H9 (cell line): ENCODE measurements around the gene ESPNL. TPM values are rescaled to one million over a fixed set of nuclear protein-coding genes. Genes with fewer than 3 reads are reported as not detected.

Experiments used
- DNase-seq: peaks from one replicate; pipeline ENCODE4 v3.0.0-alpha.2; 2017
- H2AFZ ChIP-seq: one replicate; pipeline ENCODE4 v1.6.1; 2013; ENCODE audit warnings: mild to moderate bottlenecking, low read length, control low read depth, moderate library complexity
- H2AK5ac ChIP-seq: 2 replicates; pipeline ENCODE4 v1.6.1; 2013; ENCODE audit warnings: low read length, control low read depth, mixed read lengths; ENCODE audit not compliant: insufficient read length
- H2BK120ac ChIP-seq: one replicate; pipeline ENCODE4 v1.6.1; 2013; ENCODE audit warnings: low read depth, mild to moderate bottlenecking, low read length, control low read depth, inconsistent platforms; ENCODE audit not compliant: poor library complexity, severe bottlenecking
- H2BK12ac ChIP-seq: 2 replicates; pipeline ENCODE4 v1.6.1; 2013; ENCODE audit warnings: low read length, control low read depth, mixed read lengths, low read depth; ENCODE audit not compliant: insufficient read length
- H2BK15ac ChIP-seq: 2 replicates; pipeline ENCODE4 v1.6.1; 2013; ENCODE audit warnings: low read depth, low read length, control low read depth
- H2BK20ac ChIP-seq: one replicate; pipeline ENCODE4 v1.6.1; 2013; ENCODE audit warnings: low read depth, mild to moderate bottlenecking, low read length, control low read depth, inconsistent platforms; ENCODE audit not compliant: poor library complexity, severe bottlenecking
- H2BK5ac ChIP-seq: 2 replicates; pipeline ENCODE4 v1.6.1; 2013; ENCODE audit warnings: low read length, control low read depth, mixed read lengths; ENCODE audit not compliant: insufficient read length
- H3K14ac ChIP-seq: 2 replicates; pipeline ENCODE4 v1.6.1; 2013; ENCODE audit warnings: low read length, control low read depth; ENCODE audit not compliant: insufficient read depth
- H3K18ac ChIP-seq: 2 replicates; pipeline ENCODE4 v1.6.1; 2013; ENCODE audit warnings: low read depth, mild to moderate bottlenecking, mixed read lengths, low read length, control low read depth; ENCODE audit not compliant: insufficient read length
- H3K23ac ChIP-seq: 2 replicates; pipeline ENCODE4 v1.6.1; 2013; ENCODE audit warnings: low read length, control low read depth, mixed read lengths, low read depth; ENCODE audit not compliant: insufficient read length
- H3K23me2 ChIP-seq: 2 replicates; pipeline ENCODE4 v1.6.1; 2013; ENCODE audit warnings: low read depth, mild to moderate bottlenecking, mixed read lengths, low read length, control low read depth; ENCODE audit not compliant: insufficient read length, poor library complexity, severe bottlenecking
- H3K27ac ChIP-seq: 2 replicates; pipeline ENCODE4 v1.5.1; 2013; ENCODE audit warnings: low read length, control low read depth, mixed read lengths, low read depth; ENCODE audit not compliant: insufficient read length
- H3K27me3 ChIP-seq: 2 replicates; pipeline ENCODE4 v1.6.1; 2013; ENCODE audit warnings: low read length, control low read depth, inconsistent platforms; ENCODE audit not compliant: insufficient read depth
- H3K4ac ChIP-seq: 2 replicates; pipeline ENCODE4 v1.6.1; 2013; ENCODE audit warnings: low read depth, mild to moderate bottlenecking, control low read depth, inconsistent platforms, low read length, moderate library complexity
- H3K4me1 ChIP-seq: 2 replicates; pipeline ENCODE4 v1.6.1; 2013; ENCODE audit warnings: low read length, control low read depth, inconsistent platforms; ENCODE audit not compliant: insufficient read depth
- H3K4me2 ChIP-seq: 2 replicates; pipeline ENCODE4 v1.6.1; 2013; ENCODE audit warnings: low read length, control low read depth, mixed read lengths; ENCODE audit not compliant: insufficient read length, insufficient read depth
- H3K56ac ChIP-seq: 2 replicates; pipeline ENCODE4 v1.6.1; 2013; ENCODE audit warnings: low read depth, mild to moderate bottlenecking, mixed read lengths, low read length, control low read depth; ENCODE audit not compliant: insufficient read length
- H3K79me1 ChIP-seq: 2 replicates; pipeline ENCODE4 v1.6.1; 2013; ENCODE audit warnings: low read depth, mild to moderate bottlenecking, moderate library complexity, low read length, control low read depth, inconsistent platforms; ENCODE audit not compliant: insufficient read depth, poor library complexity, severe bottlenecking
- H3K79me2 ChIP-seq: 2 replicates; pipeline ENCODE4 v1.6.1; 2013; ENCODE audit warnings: low read length, control low read depth, inconsistent platforms; ENCODE audit not compliant: insufficient read depth
- H3K9ac ChIP-seq: 2 replicates; pipeline ENCODE4 v1.6.1; 2013; ENCODE audit warnings: low read length, control low read depth, mixed read lengths; ENCODE audit not compliant: insufficient read length; ENCODE audit errors: extremely low read depth
- H3K9me3 ChIP-seq: one replicate; pipeline ENCODE4 v1.6.1; 2013; ENCODE audit warnings: low read depth, low read length, inconsistent platforms; ENCODE audit not compliant: control insufficient read depth
- H3T11ph ChIP-seq: one replicate; pipeline ENCODE4 v1.6.1; 2013; ENCODE audit warnings: mild to moderate bottlenecking, low read length, control low read depth, inconsistent platforms
- H4K20me1 ChIP-seq: one replicate; pipeline ENCODE4 v1.6.1; 2013; ENCODE audit not compliant: control insufficient read depth, insufficient read length, insufficient read depth
- H4K5ac ChIP-seq: 2 replicates; pipeline ENCODE4 v1.6.1; 2013; ENCODE audit warnings: low read depth, mild to moderate bottlenecking, mixed read lengths, low read length, control low read depth; ENCODE audit not compliant: insufficient read length
- H4K8ac ChIP-seq: replicated peaks from 2 replicates; pipeline ENCODE4 v1.6.1; 2013; ENCODE audit warnings: low read length, control low read depth, mixed read lengths, low read depth; ENCODE audit not compliant: insufficient read length
- H4K91ac ChIP-seq: 2 replicates; pipeline ENCODE4 v1.6.1; 2013; ENCODE audit warnings: low read depth, mild to moderate bottlenecking, moderate library complexity, mixed read lengths, low read length, control low read depth; ENCODE audit not compliant: insufficient read length
- H3K27ac Mint-ChIP-seq, 3 experiments: 2 replicates in 2 of 3; 3 replicates in 1 of 3; pipeline ENCODE4 v1.8.0; 2020 to 2021; ENCODE audit warnings: mixed read lengths in 3 of 3, mild to moderate bottlenecking in 1 of 3, moderate library complexity in 1 of 3
- H3K27me3 Mint-ChIP-seq: 2 replicates; pipeline ENCODE4 v1.8.0; 2021; ENCODE audit warnings: low read depth, mild to moderate bottlenecking, moderate library complexity, mixed read lengths
- H3K36me3 Mint-ChIP-seq, 3 experiments: 2 replicates in 2 of 3; 3 replicates in 1 of 3; pipeline ENCODE4 v1.8.0; 2020 to 2021; ENCODE audit warnings: low read depth in 3 of 3, mixed read lengths in 3 of 3; ENCODE audit not compliant: insufficient read depth in 1 of 3
- H3K4me1 Mint-ChIP-seq, 2 experiments: 2 replicates each; pipeline ENCODE4 v1.8.0; 2020; ENCODE audit warnings: mixed read lengths in 2 of 2
- H3K4me3 Mint-ChIP-seq, 2 experiments: 2 replicates in 1 of 2; 3 replicates in 1 of 2; pipeline ENCODE4 v1.8.0; 2020 to 2021; ENCODE audit warnings: mild to moderate bottlenecking in 2 of 2, mixed read lengths in 2 of 2, moderate library complexity in 1 of 2
- H3K9me3 Mint-ChIP-seq, 2 experiments: 2 replicates in 1 of 2; 3 replicates in 1 of 2; pipeline ENCODE4 v1.8.0; 2020; ENCODE audit warnings: mild to moderate bottlenecking in 2 of 2, mixed read lengths in 2 of 2, moderate library complexity in 1 of 2
- WGBS: extraction: QIAGEN DNeasy Blood & Tissue Kit; methylation state at CpG from one replicate; pipeline ENCODE4 v1.1.7; 2013; ENCODE audit warnings: missing lambda C conversion rate, low lambda C conversion rate, mixed read lengths; ENCODE audit not compliant: insufficient read length; ENCODE audit errors: extremely low coverage; 5-methylcytosine and 5-hydroxymethylcytosine counted together
- total RNA-seq: library from RNA; stranded (reverse); gene quantifications from 2 replicates; pipeline ENCODE4 v1.2.1, GENCODE V29; 2021
- TF ChIP-seq, protein P1 (sequence below): fragments of 200-600 bp; sonication (generic); conservative IDR thresholded peaks from 3 replicates; pipeline ENCODE4 v1.8.0; 2021; ENCODE audit warnings: antibody characterized with exemption, mild to moderate bottlenecking

The ESPNL gene
- total RNA-seq, 1 experiment from 2014 or later: 0.17 TPM

DNA sequence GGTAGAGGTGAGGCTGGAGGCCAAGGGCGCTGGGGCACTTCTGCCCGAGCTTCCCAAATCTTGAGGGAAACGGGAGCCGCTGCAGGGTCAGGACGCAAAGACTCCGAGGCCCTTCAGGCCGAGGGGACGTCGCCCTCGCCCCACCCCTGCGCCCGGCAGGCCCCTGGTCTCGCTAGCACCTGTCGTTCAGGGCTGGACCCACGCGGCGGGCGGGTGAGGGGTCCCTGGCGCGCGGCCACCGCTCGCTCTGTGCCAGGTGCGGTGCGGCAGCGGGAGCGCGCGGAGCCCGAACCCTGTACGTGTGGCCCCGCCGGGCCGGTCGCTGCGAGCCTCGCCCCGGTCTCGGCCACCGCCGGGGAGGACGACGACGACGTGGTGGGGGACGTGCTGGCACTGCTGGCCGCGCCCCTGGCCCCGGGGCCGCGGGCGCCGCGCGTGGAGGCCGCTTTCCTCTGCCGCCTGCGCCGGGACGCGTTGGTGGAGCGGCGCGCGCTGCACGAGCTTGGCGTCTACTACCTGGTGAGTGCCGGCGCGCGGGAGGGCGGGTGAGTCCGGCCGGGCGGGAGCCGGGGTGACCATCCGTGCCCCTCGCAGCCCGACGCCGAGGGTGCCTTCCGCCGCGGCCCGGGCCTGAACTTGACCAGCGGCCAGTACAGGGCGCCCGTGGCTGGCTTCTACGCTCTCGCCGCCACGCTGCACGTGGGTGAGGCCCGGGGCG, 63.5 kb downstream of the ESPNL start:
- peaks cover 4% of the 10 kb centered on the region for H3K23me2 ChIP-seq
- no peaks in the 10 kb centered on the region for H3K79me1 ChIP-seq
- Mint-ChIP-seq H3K27ac (no peak overlapping the region), H3K4me3 (peak overlapping the region; percentile 33 to 62; a peak in 4 of 5 replicates), H3K4me1 (peaks cover 11 to 14% of the 10 kb centered on the region in 2 experiments), H3K9me3 (peaks cover 0 to 4% of the 10 kb centered on the region in 2 experiments; a peak in 1 of 5 replicates), H3K27me3 (peaks cover 62% of the 10 kb centered on the region), H3K36me3 (peaks cover 0 to 5% (median 0%) of the 10 kb centered on the region in 3 experiments; a peak in 2 of 7 replicates)
- H3K23ac ChIP-seq: no peak overlapping the region
- H3T11ph ChIP-seq: no peak overlapping the region
- no peak overlapping the region for H3K56ac ChIP-seq
- no peak overlapping the region for H4K8ac ChIP-seq
- H3K27me3 ChIP-seq: peaks cover 15% of the 10 kb centered on the region; the same call in 1 of the 2 replicates
- no peak overlapping the region for H3K18ac ChIP-seq
- H3K27ac ChIP-seq: no peak overlapping the region
- no peak overlapping the region for H2BK15ac ChIP-seq
- no peak overlapping the region for H3K4ac ChIP-seq
- no peak overlapping the region; the same call in 1 of the 2 replicates for H3K14ac ChIP-seq
- no peak overlapping the region for H2BK12ac ChIP-seq
- TF ChIP-seq, protein P1, sequence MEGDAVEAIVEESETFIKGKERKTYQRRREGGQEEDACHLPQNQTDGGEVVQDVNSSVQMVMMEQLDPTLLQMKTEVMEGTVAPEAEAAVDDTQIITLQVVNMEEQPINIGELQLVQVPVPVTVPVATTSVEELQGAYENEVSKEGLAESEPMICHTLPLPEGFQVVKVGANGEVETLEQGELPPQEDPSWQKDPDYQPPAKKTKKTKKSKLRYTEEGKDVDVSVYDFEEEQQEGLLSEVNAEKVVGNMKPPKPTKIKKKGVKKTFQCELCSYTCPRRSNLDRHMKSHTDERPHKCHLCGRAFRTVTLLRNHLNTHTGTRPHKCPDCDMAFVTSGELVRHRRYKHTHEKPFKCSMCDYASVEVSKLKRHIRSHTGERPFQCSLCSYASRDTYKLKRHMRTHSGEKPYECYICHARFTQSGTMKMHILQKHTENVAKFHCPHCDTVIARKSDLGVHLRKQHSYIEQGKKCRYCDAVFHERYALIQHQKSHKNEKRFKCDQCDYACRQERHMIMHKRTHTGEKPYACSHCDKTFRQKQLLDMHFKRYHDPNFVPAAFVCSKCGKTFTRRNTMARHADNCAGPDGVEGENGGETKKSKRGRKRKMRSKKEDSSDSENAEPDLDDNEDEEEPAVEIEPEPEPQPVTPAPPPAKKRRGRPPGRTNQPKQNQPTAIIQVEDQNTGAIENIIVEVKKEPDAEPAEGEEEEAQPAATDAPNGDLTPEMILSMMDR: no peak
- H3K79me2 ChIP-seq: no peaks in the 10 kb centered on the region
- no peak overlapping the region for H3K9ac ChIP-seq
- no CpG with 5 or more reads among the region's 95 CpGs for WGBS
- H3K4me2 ChIP-seq: peak overlapping the region; percentile 32
- no peak overlapping the region for H4K91ac ChIP-seq
- no peaks in the 10 kb centered on the region for H3K9me3 ChIP-seq
- no peak overlapping the region for H2AFZ ChIP-seq
- no peak overlapping the region for H2BK5ac ChIP-seq
- H2BK120ac ChIP-seq: no peak overlapping the region
- no peak overlapping the region for H2AK5ac ChIP-seq
- DNase-seq: peak; percentile 46
- no peak overlapping the region for H2BK20ac ChIP-seq
- no peak overlapping the region for H4K5ac ChIP-seq
- H4K20me1 ChIP-seq: no peaks in the 10 kb centered on the region
- no peaks in the 10 kb centered on the region for H3K4me1 ChIP-seq
